ENCODE data around the gene TMEM190. TPM values are rescaled to one million over a fixed set of nuclear protein-coding genes. Genes with fewer than 3 reads are reported as not detected.

The TMEM190 gene
- total RNA-seq, 1 experiment from 2014 or later: 0.74 TPM

GRCh38 chr19:55424518-55424917 is 47.9 kb downstream of the TMEM190 start (continued):
- no peak for TF ChIP-seq CTCF (IDR thresholded peaks at IDR 0.05)

DNA sequence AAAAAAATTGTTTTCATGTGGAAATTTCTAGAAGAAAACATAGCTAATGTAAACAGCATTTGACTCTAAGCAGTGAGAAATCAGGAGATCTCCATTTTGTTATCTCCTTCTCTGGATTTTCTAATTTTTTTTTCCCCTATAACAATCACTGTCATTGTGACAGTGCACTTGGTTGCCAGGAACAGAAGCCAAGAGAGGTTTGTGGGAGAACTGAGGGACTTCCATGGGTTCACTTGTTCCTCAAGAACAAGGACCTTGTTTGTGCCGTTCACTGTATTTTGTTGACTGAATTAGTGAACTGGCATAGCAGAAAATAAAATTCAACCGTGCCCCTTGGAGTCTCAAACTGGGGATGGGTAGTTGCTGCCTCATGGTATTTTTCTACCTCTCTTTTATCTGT is 49.4 kb downstream of the TMEM190 start:
- H3K36me3 ChIP-seq (ENCODE audit: control insufficient read depth, insufficient read depth, low read length): no peaks in the 10 kb centered on the region
- H3K27me3 ChIP-seq (ENCODE audit: control insufficient read depth, insufficient read depth, low read length): no peaks in the 10 kb centered on the region
- H3K4me1 ChIP-seq (ENCODE audit: control insufficient read depth, insufficient read depth, low read length): no peaks in the 10 kb centered on the region
- H3K4me3 ChIP-seq (ENCODE audit: low read depth in 2 of 2, low read length in 2 of 2): no peak overlapping the region
- DNase-seq (ENCODE audit: low read depth, low spot score): no peak
- no peaks in the 10 kb centered on the region for H3K9me3 ChIP-seq (ENCODE audit: control insufficient read depth, insufficient read depth, low read depth, low read length)
- intact Hi-C loops (cut with micrococcal nuclease; ENCODE audit: unreplicated experiment) (loop anchor here (10.0 kb wide), 1 partner anchor 281 kb away; the partner anchor contains the start of gene TNNT1), in situ Hi-C loops (cut with HindIII; ENCODE audit: low pct_unique_long_range_greater_than_20kb, low sequenced_read_pairs) (no loop called here)
- H3K27ac ChIP-seq (ENCODE audit: low read length): no peak overlapping the region
- BruUV-seq (replicated peaks): no TSS peak
- no peak for ATAC-seq
- TF ChIP-seq CTCF (IDR thresholded peaks at IDR 0.05) (no peak), REST (IDR thresholded peaks at IDR 0.05; ENCODE audit: insufficient read depth in 1 of 2, low read depth in 2 of 2, low read length in 1 of 2) (no peak), POLR2AphosphoS5 (IDR thresholded peaks at IDR 0.05; ENCODE audit: low read depth, low read length) (no peak), SIN3A (IDR thresholded peaks at IDR 0.05; ENCODE audit: borderline replicate concordance, insufficient read depth, low read depth, low read length) (no peak), TCF7L2 (IDR thresholded peaks at IDR 0.05; ENCODE audit: low read depth, low read length) (no peak)
- POLR2A ChIA-PET: interaction anchor here (0.6 kb wide), 2 partner anchors 174 to 1324 kb away, joined by 3 to 4 read pairs; no protein-coding TSS in a partner anchor
- CTCF ChIA-PET: no interaction called here

Other genes with a start within 250 kb of the TMEM190 start
- gene TNNT1, start 227.6 kb upstream of the TMEM190 start, total RNA-seq (2021; ENCODE audit: unreplicated experiment): 116 TPM
- 14.6 TPM for gene TNNI3, start 219.1 kb upstream of the TMEM190 start, total RNA-seq (2021; ENCODE audit: unreplicated experiment)
- 12.4 TPM for gene DNAAF3, start 210.2 kb upstream of the TMEM190 start, total RNA-seq (2021; ENCODE audit: unreplicated experiment)
- gene SYT5, start 196.5 kb upstream of the TMEM190 start, total RNA-seq (2021; ENCODE audit: unreplicated experiment): 3.2 TPM
- 42.8 TPM for gene PTPRH, start 167.3 kb upstream of the TMEM190 start, total RNA-seq (2021; ENCODE audit: unreplicated experiment)
- gene TMEM86B, start 148.1 kb upstream of the TMEM190 start, total RNA-seq (2021; ENCODE audit: unreplicated experiment): 14.2 TPM
- gene PPP6R1, start 117.8 kb upstream of the TMEM190 start, total RNA-seq (2021; ENCODE audit: unreplicated experiment): 172 TPM
- gene HSPBP1, start 96.7 kb upstream of the TMEM190 start, total RNA-seq (2021; ENCODE audit: unreplicated experiment): 84.2 TPM
- 7.9 TPM for gene BRSK1, start 92.8 kb upstream of the TMEM190 start, total RNA-seq (2021; ENCODE audit: unreplicated experiment)
- not detected for gene TMEM150B, start 51.5 kb upstream of the TMEM190 start, total RNA-seq (2021; ENCODE audit: unreplicated experiment)
- 30.6 TPM for gene KMT5C, start 37.0 kb upstream of the TMEM190 start, total RNA-seq (2021; ENCODE audit: unreplicated experiment)
- gene COX6B2, start 22.1 kb upstream of the TMEM190 start, total RNA-seq (2021; ENCODE audit: unreplicated experiment): 5.6 TPM
- gene GARIN5B, start 13.6 kb upstream of the TMEM190 start, total RNA-seq (2021; ENCODE audit: unreplicated experiment): not detected
- gene IL11, start 6.4 kb upstream of the TMEM190 start, total RNA-seq (2021; ENCODE audit: unreplicated experiment): 4.4 TPM
- 7.4 TPM for gene TMEM238, start 7.5 kb downstream of the TMEM190 start, total RNA-seq (2021; ENCODE audit: unreplicated experiment)
- 2,154 TPM for gene RPL28, start 9.1 kb downstream of the TMEM190 start, total RNA-seq (2021; ENCODE audit: unreplicated experiment)
- gene UBE2S, start 31.0 kb downstream of the TMEM190 start, total RNA-seq (2021; ENCODE audit: unreplicated experiment): 635 TPM
- 0.03 TPM for gene SHISA7, start 66.5 kb downstream of the TMEM190 start, total RNA-seq (2021; ENCODE audit: unreplicated experiment)
- gene ISOC2, start 84.8 kb downstream of the TMEM190 start, total RNA-seq (2021; ENCODE audit: unreplicated experiment): 150 TPM
- not detected for gene C19orf85, start 87.9 kb downstream of the TMEM190 start, total RNA-seq (2021; ENCODE audit: unreplicated experiment)
- 21.7 TPM for gene ZNF628, start 99.8 kb downstream of the TMEM190 start, total RNA-seq (2021; ENCODE audit: unreplicated experiment)
- 93.1 TPM for gene NAT14, start 108.4 kb downstream of the TMEM190 start, total RNA-seq (2021; ENCODE audit: unreplicated experiment)
- gene SSC5D, start 111.6 kb downstream of the TMEM190 start, total RNA-seq (2021; ENCODE audit: unreplicated experiment): 13.0 TPM
- gene SBK2, start 160.3 kb downstream of the TMEM190 start, total RNA-seq (2021; ENCODE audit: unreplicated experiment): 0.69 TPM
- gene SBK3, start 168.7 kb downstream of the TMEM190 start, total RNA-seq (2021; ENCODE audit: unreplicated experiment): 4.0 TPM
- 39.5 TPM for gene ZNF579, start 204.0 kb downstream of the TMEM190 start, total RNA-seq (2021; ENCODE audit: unreplicated experiment)
- 28.5 TPM for gene FIZ1, start 222.7 kb downstream of the TMEM190 start, total RNA-seq (2021; ENCODE audit: unreplicated experiment)
- 26.4 TPM for gene ZNF524, start 223.5 kb downstream of the TMEM190 start, total RNA-seq (2021; ENCODE audit: unreplicated experiment)
- gene ZNF865, start 228.8 kb downstream of the TMEM190 start, total RNA-seq (2021; ENCODE audit: unreplicated experiment): 25.6 TPM
- 8.9 TPM for gene ZNF784, start 247.7 kb downstream of the TMEM190 start, total RNA-seq (2021; ENCODE audit: unreplicated experiment)